Progenitor cell of endocrine pancreas (in vitro differentiated cells): ENCODE data around the gene NELFB. TPM values are rescaled to one million over a fixed set of nuclear protein-coding genes. Genes with fewer than 3 reads are reported as not detected.

Source experiments
- DNase-seq: peaks from one replicate; pipeline ENCODE4 v3.0.0; 2021; ENCODE audit warnings: low spot score; ENCODE audit not compliant: unreplicated experiment
- H3K27ac Mint-ChIP-seq: 2 replicates; pipeline ENCODE4 v1.8.0; 2021; ENCODE audit warnings: mild to moderate bottlenecking, moderate library complexity, mixed read lengths
- H3K27me3 Mint-ChIP-seq: 2 replicates; pipeline ENCODE4 v1.8.0; 2021; ENCODE audit warnings: mixed read lengths
- H3K36me3 Mint-ChIP-seq: 2 replicates; pipeline ENCODE4 v1.8.0; 2022; ENCODE audit warnings: mixed read lengths; ENCODE audit not compliant: insufficient read depth
- H3K4me1 Mint-ChIP-seq: 2 replicates; pipeline ENCODE4 v1.8.0; 2021; ENCODE audit warnings: low read depth, mixed read lengths
- H3K4me3 Mint-ChIP-seq: 2 replicates; pipeline ENCODE4 v1.8.0; 2021; ENCODE audit warnings: low read depth, mild to moderate bottlenecking, moderate library complexity, mixed read lengths
- H3K9me3 Mint-ChIP-seq: 2 replicates; pipeline ENCODE4 v1.8.0; 2021; ENCODE audit warnings: low read depth, mixed read lengths
- long read RNA-seq: library from polyadenylated mRNA; unstranded; transcript quantifications from one replicate; pipeline ENCODE4 v2.0.0, GENCODE V29; 2020
- total RNA-seq: library from RNA; stranded (reverse); gene quantifications from 2 replicates; pipeline ENCODE4 v1.2.1, GENCODE V29; 2021
- TF ChIP-seq, protein P1 (sequence below): fragments of 200-600 bp; sonication (generic); IDR thresholded peaks from one replicate; pipeline ENCODE4 v1.5.0; 2021; ENCODE audit warnings: antibody characterized with exemption, mild to moderate bottlenecking; ENCODE audit not compliant: unreplicated experiment

Gene NELFB
- 62.3 and 63.3 TPM in 2 replicates for total RNA-seq
- long read RNA-seq, partial matches to known transcripts: 2 of 5 reads
- long read RNA-seq, other reads (novel, unspliced or antisense): 2 of 5 reads

DNA sequence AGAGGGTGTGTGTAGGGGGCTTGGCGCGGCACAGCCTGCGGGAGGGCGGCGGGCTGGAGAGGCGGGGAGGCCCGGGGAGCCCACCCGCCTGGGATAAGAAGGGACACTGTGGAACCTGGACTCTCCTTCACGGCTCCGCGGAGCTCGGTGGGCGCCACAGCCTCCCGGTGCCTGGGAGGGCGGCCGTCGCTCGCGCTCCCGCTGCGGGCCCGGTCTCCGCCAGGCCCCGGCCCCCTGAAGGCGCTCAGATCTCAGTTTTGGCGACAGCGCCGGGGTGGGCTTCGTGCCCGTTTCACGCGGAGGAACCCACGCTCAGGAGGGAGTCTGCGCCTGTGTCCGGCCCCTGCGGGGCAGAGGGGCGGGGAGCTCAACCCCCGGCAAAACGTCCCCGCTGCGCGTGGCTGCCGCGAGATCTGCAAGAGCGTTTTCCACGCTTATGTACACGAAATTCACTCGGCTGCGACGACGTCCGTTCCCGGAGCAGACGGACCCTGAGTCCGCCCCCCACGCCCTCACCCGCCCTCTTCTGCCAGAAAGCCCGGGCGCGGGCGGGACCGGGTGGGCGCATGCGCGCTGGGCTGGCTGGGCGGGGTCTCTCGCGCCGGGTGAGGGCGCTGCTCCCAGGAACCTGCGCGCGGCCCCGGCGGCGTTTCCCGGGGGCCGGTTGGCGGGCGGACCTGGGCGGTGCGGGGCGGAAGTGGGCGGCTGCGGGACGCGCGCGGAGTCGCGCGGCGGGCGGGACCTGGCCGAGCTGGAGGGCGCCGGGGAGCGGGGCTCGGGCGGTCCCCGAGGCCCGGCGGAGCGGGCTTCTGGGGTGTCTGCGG, at the start of gene NELFB:
Gene NELFB (plus strand): TSS at position 704 of the 824 bp plus-strand sequence.
- H3K27me3 Mint-ChIP-seq: no peaks in the 10 kb centered on the region
- H3K4me3 Mint-ChIP-seq: peak within 1 kb of the TSS; percentile 84
- H3K27ac Mint-ChIP-seq: peak within 1 kb of the TSS; percentile 86
- TF ChIP-seq, protein P1, sequence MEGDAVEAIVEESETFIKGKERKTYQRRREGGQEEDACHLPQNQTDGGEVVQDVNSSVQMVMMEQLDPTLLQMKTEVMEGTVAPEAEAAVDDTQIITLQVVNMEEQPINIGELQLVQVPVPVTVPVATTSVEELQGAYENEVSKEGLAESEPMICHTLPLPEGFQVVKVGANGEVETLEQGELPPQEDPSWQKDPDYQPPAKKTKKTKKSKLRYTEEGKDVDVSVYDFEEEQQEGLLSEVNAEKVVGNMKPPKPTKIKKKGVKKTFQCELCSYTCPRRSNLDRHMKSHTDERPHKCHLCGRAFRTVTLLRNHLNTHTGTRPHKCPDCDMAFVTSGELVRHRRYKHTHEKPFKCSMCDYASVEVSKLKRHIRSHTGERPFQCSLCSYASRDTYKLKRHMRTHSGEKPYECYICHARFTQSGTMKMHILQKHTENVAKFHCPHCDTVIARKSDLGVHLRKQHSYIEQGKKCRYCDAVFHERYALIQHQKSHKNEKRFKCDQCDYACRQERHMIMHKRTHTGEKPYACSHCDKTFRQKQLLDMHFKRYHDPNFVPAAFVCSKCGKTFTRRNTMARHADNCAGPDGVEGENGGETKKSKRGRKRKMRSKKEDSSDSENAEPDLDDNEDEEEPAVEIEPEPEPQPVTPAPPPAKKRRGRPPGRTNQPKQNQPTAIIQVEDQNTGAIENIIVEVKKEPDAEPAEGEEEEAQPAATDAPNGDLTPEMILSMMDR: no peak
- H3K4me1 Mint-ChIP-seq: peaks cover 8% of the 10 kb centered on the region
- DNase-seq: peak; percentile 96
- H3K9me3 Mint-ChIP-seq: no peaks in the 10 kb centered on the region
- no peaks in the 10 kb centered on the region for H3K36me3 Mint-ChIP-seq

DNA sequence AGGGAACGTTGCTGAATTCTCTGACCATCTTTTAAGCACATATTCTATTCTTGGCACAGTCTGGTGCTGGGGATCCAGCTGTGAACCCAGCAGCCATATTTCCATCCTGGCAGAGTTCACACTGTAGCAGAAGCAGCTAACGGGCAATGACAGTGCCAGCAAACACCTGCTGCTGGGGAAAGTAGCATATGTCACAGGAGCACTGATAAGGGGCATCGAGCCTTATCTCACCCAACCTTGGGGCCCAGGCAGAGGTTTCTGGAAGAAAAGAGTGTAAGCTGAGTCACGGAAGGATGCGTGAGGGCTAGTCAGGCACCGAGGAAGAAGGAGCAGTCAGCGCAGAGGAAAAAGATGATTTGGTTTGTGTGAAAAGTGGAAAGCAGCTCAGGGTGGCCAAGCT, 48.5 kb upstream of the NELFB start:
- H3K4me1 Mint-ChIP-seq: peaks cover 21% of the 10 kb centered on the region
- H3K27me3 Mint-ChIP-seq: no peaks in the 10 kb centered on the region
- peaks cover 5% of the 10 kb centered on the region for H3K36me3 Mint-ChIP-seq
- no peak for DNase-seq
- TF ChIP-seq, protein P1: no peak
- peak overlapping the region; percentile 92 for H3K27ac Mint-ChIP-seq
- H3K4me3 Mint-ChIP-seq: peak overlapping the region; percentile 93
- no peaks in the 10 kb centered on the region for H3K9me3 Mint-ChIP-seq

DNA sequence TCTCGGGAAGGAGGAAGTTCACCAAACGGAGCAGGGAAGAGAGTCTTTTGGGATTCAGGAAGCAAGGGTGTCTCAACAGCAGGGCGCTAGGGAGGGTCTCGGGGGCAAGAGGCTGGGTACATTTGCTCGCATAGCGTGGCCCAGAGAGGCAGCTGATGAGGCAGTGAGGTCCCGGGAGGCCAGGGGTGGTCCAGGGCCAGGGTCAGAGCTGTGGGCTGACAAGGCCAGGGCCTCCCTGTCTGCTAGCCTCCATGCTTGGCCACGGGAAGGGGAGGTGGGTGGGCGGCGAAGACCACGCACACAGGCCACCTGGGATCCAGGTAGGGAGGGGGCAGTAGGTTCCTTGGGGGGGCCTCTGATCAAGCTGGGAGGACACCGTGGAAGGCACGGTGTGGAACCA, 43.6 kb upstream of the NELFB start:
- no peak overlapping the region for H3K27ac Mint-ChIP-seq
- DNase-seq: no peak
- H3K36me3 Mint-ChIP-seq: peaks cover 6% of the 10 kb centered on the region
- no peaks in the 10 kb centered on the region for H3K27me3 Mint-ChIP-seq
- H3K4me3 Mint-ChIP-seq: no peak overlapping the region
- no peaks in the 10 kb centered on the region for H3K9me3 Mint-ChIP-seq
- H3K4me1 Mint-ChIP-seq: peaks cover under 1% of the 10 kb centered on the region
- TF ChIP-seq, protein P1: no peak

DNA sequence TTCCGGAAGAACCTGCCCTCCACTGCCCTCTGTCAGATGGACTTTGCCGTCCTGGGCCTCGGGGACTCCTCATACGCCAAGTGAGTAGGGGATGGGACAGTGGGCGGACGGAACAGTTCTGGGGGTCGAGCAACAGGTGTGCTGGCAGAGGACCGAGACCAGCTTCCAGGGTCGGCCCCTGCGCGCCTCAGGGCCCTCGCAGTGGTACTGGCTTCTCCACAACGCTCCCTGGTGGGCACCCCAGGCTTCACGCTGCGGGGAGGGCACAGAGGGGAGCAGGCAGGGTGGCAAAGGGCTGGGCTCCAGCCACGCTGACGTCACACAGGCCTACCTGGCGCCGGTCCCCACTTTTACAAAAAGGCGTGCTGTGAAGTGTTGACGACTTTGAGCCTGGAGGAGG, 42.6 kb upstream of the NELFB start:
- no peak for DNase-seq
- H3K9me3 Mint-ChIP-seq: no peaks in the 10 kb centered on the region
- H3K4me1 Mint-ChIP-seq: peaks cover 1% of the 10 kb centered on the region
- peaks cover 4% of the 10 kb centered on the region for H3K36me3 Mint-ChIP-seq
- H3K4me3 Mint-ChIP-seq: no peak overlapping the region
- no peak overlapping the region for H3K27ac Mint-ChIP-seq
- TF ChIP-seq, protein P1: no peak
- H3K27me3 Mint-ChIP-seq: no peaks in the 10 kb centered on the region

DNA sequence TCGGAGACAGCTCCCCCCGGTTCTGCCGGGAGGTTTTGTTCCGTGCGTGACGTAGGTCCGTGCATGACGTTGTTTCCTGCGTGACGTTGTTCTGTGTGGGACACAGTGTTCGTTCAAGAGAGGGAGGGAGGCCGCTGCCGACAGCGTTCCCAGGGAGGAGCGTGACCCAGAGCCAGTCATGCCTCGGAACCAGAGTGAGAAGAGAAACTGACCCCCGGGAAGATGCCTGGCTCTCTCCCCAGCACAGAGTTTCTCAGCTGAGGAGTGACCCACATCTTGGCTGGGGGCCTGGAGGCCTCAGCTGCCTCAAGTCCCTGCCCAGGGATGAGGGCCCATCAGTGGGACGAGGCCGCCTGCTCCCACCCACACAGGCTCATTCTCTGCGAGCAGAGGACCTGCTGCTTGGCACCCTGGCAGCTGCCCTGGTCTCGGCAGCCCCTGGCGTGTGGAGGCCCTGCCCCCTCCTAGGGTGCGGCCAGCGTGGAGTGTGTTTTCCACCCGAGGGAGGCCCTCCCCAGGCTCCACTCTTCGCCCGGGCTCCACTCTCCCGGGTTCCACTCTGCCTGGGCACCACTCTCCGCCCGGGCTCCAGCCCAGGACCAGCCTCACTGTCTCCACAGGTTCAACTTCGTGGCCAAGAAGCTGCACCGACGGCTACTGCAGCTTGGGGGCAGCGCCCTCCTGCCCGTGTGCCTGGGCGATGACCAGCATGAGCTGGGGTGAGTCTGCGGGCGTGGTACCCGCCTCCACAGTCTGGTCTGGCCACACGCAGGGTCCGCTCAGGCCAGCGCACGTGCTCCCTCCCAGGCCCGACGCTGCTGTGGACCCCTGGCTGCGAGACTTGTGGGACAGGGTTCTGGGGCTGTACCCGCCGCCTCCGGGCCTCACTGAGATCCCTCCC, 41.7 kb upstream of the NELFB start:
- no peak overlapping the region for H3K4me3 Mint-ChIP-seq
- TF ChIP-seq, protein P1: no peak
- peaks cover 2% of the 10 kb centered on the region for H3K4me1 Mint-ChIP-seq
- peaks cover 3% of the 10 kb centered on the region for H3K36me3 Mint-ChIP-seq
- no peaks in the 10 kb centered on the region for H3K27me3 Mint-ChIP-seq
- H3K27ac Mint-ChIP-seq: no peak overlapping the region
- DNase-seq: no peak
- H3K9me3 Mint-ChIP-seq: no peaks in the 10 kb centered on the region
